ENCODE results near the gene COL20A1. TPM values are rescaled to one million over a fixed set of nuclear protein-coding genes. Genes with fewer than 3 reads are reported as not detected.

The COL20A1 gene
- total and polyA plus RNA-seq, 2 of the 13 experiments (the other 11 are each of a cell fraction or from before 2014, with no cell fraction given): not detected

DNA sequence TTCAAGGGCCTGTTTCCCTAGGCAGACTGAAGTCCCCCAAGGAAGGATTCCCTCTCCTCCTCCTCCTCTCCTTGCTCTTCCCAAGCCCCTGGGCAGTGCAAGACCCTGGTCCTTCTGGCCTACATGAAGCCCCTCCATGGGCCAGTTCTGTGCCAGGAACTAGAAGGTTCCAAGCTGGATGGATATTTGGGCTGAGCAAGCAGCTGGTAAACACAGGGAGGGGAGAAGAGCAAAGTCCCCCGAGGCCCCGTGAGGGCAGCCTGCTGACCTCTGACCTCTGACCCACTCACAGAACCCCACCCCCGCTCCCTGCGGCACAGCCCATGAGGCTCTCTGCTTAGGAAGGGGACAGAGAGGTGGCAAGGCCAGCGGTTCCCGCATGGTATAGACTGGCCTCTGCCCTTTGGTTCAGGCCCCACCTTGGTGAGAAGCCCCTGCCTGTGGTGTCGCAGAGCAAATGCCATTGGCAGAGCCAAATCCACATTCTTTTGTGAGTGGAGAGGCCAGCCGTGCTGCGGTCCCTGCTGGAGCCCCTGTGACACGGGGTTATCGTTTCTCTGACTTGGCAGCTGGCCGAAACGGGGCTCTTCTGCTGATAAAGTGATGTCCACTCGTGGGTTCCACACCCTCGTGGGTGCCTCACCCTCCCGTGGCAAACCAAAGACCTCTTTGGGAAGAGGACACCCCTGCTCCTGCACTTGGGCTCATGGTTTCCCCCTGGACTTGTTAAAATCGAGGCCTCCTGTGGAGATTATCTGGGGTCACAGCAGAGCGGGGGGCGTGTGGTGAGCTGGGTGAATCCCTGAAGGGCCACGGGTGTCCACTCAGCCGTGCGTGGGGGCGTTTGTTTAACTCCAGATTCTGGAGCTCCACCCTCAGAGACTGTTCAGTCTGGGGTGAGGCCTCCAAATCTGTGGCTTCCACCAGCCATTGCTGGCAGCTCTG lies 70.3 kb downstream of the COL20A1 start:
- peak; percentile 75 for FAIRE-seq
- H3K79me2 ChIP-seq (ENCODE audit: insufficient read depth, low read length): no peaks in the 10 kb centered on the region
- peak; percentile 44 for ATAC-seq
- H3K27me3 ChIP-seq (ENCODE audit: control insufficient read depth in 1 of 2, insufficient read depth in 2 of 2, low read length in 2 of 2): peaks cover 25 to 73% of the 10 kb centered on the region in 2 experiments
- H3K27ac ChIP-seq (ENCODE audit: extremely low read length, insufficient read depth, low read length): no peak overlapping the region
- no peak overlapping the region for H2AFZ ChIP-seq (ENCODE audit: low read length)
- ChIA-PET POLR2A (interaction anchor here (1.2 kb wide), 1 partner anchor 15 kb away, joined by 7 read pairs; no protein-coding TSS in a partner anchor), CTCF (ENCODE audit: low intra/inter-chr PET ratio, low total read pairs) (no interaction called here)
- H3K4me3 ChIP-seq (replicated peaks in 1 of 3; ENCODE audit: insufficient read depth in 1 of 3, low read depth in 2 of 3, low read length in 3 of 3): peak overlapping the region in 1 of 3 experiments; percentile 47; a peak in 2 of 6 replicates
- H4K20me1 ChIP-seq (ENCODE audit: insufficient read depth, low read length): peaks cover 18% of the 10 kb centered on the region; the same call in 1 of the 2 replicates
- H3K4me2 ChIP-seq (ENCODE audit: low read depth, low read length): peak overlapping the region; percentile 61
- peaks cover 54% of the 10 kb centered on the region for H3K4me1 ChIP-seq (ENCODE audit: insufficient read depth, low read length)
- in situ Hi-C loops (cut with HindIII; ENCODE audit: extremely low pct_ligation_motif_present, low pct_unique_long_range_greater_than_20kb): no loop called here
- BruUV-seq (replicated peaks): no TSS peak
- 10% methylated on average over 19 of the region's 23 CpGs for WGBS (ENCODE audit: low lambda C conversion rate)
- no peak for DNase-seq (ENCODE audit: low spot score)
- H3K36me3 ChIP-seq (replicated peaks in 1 of 2; ENCODE audit: control insufficient read depth in 1 of 2, insufficient read depth in 2 of 2, low read length in 2 of 2): no peaks in the 10 kb centered on the region; a peak in 1 of 5 replicates
- H3K9ac ChIP-seq (ENCODE audit: insufficient read depth, low read depth, low read length): no peak overlapping the region
- intact Hi-C loops (cut with micrococcal nuclease; ENCODE audit: unreplicated experiment): no loop called here
- no peaks in the 10 kb centered on the region for H3K9me3 ChIP-seq (ENCODE audit: low read length)
- TF ChIP-seq SAP130 (CRISPR knock-in tag; IDR thresholded peaks at IDR 0.05; ENCODE audit: low read depth): 0 out of 2 replicates have a peak, but pooled peaks have one; percentile 27
- TF ChIP-seq ZNF781 (CRISPR knock-in tag; IDR thresholded peaks at IDR 0.05; ENCODE audit: borderline replicate concordance, not compliant biosample characterization): peak; percentile 71
- TF ChIP-seq CENPBD1 (CRISPR knock-in tag; IDR thresholded peaks at IDR 0.05; ENCODE audit: borderline replicate concordance, low read depth): no peak
- no peak for TF ChIP-seq GPBP1L1 (CRISPR knock-in tag; IDR thresholded peaks at IDR 0.05)
- TF ChIP-seq, protein P1, sequence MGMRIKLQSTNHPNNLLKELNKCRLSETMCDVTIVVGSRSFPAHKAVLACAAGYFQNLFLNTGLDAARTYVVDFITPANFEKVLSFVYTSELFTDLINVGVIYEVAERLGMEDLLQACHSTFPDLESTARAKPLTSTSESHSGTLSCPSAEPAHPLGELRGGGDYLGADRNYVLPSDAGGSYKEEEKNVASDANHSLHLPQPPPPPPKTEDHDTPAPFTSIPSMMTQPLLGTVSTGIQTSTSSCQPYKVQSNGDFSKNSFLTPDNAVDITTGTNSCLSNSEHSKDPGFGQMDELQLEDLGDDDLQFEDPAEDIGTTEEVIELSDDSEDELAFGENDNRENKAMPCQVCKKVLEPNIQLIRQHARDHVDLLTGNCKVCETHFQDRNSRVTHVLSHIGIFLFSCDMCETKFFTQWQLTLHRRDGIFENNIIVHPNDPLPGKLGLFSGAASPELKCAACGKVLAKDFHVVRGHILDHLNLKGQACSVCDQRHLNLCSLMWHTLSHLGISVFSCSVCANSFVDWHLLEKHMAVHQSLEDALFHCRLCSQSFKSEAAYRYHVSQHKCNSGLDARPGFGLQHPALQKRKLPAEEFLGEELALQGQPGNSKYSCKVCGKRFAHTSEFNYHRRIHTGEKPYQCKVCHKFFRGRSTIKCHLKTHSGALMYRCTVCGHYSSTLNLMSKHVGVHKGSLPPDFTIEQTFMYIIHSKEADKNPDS (CRISPR knock-in tag; IDR thresholded peaks at IDR 0.05): no peak
- TF ChIP-seq KLF6 (CRISPR knock-in tag; IDR thresholded peaks at IDR 0.05): no peak
- peak; percentile 82; the same call in 1 of the 2 replicates for TF ChIP-seq ZNF746 (CRISPR knock-in tag; IDR thresholded peaks at IDR 0.05)
- TF ChIP-seq DRAP1 (CRISPR knock-in tag; IDR thresholded peaks at IDR 0.05): no peak
- TF ChIP-seq SOX6 (IDR thresholded peaks at IDR 0.05): no peak
- TF ChIP-seq SOX6 (CRISPR knock-in tag; IDR thresholded peaks at IDR 0.05): peak; percentile 64
- peak; percentile 89 for TF ChIP-seq RXRB (CRISPR knock-in tag; IDR thresholded peaks at IDR 0.05; ENCODE audit: borderline replicate concordance)
- TF ChIP-seq ZNF282 (IDR thresholded peaks at IDR 0.05; ENCODE audit: partially characterized antibody): no peak
- TF ChIP-seq HDAC2 (CRISPR knock-in tag; IDR thresholded peaks at IDR 0.05): peak; percentile 39; the same call in 1 of the 2 replicates
- TF ChIP-seq HNF4A (CRISPR knock-in tag; IDR thresholded peaks at IDR 0.05): peak; percentile 93
